NCI-H146 treated with DMSO at 0.1 percent for 48 hours (cell line): ENCODE measurements around the gene RSPH4A.
A peak's percentile ranks its signal among the peaks of the same experiment; 100 is the strongest.
"Not testable (repeated sequence)": the region's sequence is repeated elsewhere in the genome, so short reads cannot be mapped to it uniquely, and the experiment has no call there.

Experiments used
- DNase-seq: peaks from one replicate; lab custom pipeline; 2025; ENCODE audit not compliant: unreplicated experiment; lab: John Stamatoyannopoulos, UW

Gene RSPH4A

DNA sequence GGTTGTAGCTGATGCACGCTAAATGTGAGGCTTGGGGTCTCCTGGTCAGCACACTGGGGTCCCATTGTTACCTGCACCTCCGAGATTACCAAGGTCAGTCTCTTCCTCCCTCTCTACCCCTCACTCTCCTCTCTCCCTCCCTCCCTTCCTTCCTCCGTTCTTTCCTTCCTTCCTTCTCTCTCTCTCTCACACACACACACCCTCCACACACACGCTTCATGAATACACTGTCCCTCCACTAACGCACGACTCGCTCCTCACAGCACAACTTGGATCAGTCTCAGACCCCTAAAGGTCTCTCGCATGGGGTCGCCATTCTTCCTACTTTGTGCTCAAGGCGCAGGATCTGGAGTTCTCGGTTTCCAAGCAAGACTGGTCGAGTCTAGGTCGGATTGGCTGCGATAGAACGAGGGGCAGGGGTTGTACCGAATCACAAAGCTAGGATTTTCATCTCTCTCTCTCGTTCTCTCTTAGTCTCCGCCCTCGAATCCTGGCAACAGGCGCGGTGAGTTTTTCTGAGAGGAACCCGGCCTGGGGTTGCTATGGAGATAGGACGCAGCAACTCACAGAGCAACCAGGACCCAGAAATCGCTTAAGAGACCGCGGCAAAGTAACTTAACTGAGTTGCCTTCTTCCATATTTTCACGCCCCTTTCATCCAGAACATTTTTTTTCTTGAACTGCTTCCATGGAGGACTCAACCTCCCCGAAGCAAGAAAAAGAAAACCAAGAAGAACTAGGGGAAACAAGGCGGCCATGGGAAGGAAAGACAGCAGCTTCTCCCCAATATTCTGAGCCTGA, at the start of gene RSPH4A:
Gene RSPH4A (plus strand): TSS at position 543 of the 800 bp plus-strand sequence. CDS start 145 bp downstream, at position 688.
- peak; percentile 98 for DNase-seq

DNA sequence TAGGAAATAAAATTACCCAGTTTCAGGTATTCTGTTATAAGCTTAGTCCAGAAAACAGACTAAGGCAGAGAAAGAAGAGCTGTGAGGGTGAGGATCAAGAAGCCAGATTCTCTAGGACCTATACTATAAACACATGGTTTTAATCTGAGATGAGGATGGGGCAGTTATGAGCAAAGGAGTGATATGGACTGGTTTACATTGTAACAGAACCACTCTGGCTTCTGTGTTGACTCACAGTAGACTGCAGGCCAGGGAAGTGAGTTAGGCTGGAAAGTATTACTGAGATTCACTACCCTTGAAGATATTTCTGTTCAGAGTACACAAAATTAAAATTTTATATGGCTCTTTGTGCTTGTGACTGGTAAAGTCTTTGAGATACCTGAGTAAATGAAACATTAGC, 48.2 kb upstream of the RSPH4A start:
- DNase-seq: no peak

DNA sequence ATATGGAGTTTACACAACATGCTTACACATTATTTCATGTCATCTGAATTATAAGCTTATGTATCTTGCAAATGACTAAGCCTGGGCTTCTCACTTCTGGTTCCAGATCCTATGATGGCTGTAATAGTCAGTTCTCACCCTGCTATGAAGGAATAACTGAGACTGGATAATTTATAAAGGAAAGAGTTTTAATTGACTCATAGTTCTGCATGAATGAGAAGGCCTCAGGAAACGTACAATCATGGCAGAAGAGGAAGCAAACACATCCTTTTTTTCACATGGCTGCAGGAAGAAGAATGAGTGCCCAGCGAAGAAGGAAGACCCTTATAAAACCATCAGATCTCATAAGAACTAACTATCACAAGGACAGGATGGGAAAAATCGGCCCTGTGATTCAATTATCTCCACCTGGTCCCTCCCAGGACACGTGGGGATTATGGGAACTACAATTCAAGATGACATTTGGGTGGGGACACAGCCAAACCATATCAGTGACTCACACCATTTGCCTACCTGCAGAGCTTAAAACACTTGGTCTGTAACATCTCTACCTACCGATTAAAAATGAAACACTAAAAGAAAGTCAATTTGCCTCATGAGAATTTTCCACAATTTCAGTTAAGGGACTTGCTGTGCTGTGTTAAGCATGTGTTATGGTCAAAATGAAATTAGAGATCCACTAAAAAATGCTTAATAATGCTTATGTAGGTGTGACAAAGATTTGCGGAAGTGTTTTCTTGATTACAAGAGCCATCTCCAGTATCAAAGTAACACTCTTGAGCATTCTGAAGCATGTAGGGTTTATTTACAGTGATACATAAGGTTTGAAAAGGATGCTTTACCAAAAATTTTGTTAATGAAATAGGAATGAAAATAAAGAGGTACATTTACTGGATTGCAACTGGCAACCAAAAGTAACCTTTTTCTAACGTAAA, 47.2 kb upstream of the RSPH4A start:
- DNase-seq: no peak

DNA sequence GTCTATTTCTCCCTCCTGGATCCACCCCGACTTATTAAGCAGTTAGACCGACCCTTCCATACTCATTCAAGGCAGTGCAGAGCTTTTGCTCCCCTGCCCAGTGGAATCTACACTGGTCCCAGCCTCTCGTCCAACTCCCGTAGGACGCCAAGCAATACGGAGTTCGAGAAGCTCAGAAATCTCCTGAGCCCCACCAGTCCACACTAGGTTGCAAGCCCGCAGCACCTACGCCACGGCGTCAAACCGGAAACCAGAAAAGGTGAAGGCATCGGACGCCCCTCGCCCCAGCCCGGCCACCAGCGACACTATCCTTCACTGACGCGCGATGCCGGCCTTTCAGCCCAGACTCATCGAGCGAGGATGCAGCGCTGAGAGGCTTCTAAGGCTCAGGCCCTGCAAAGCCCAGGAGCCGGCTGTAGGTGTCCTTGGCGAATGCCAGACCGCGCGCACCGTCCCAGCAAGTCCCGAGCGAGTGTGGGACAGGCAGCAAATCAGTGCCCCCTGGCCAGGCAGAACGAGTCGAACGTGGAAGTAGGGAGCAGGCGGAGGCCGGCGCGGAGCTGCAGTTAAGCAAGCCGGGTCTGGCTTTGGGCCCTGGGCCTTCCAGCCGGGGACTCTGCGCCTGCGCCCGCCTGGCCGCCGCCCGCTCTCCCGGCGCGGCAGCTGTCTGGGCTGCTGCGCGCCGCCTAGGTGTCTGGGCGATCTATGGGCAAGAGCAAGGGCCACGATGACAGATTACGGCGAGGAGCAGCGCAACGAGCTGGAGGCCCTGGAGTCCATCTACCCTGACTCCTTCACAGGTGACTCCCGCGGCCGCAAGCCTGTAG, 45.2 kb upstream of the RSPH4A start, which contains the start of gene RWDD1:
Gene RWDD1 (plus strand): TSS at position 649 of the 827 bp plus-strand sequence. CDS start 79 bp downstream, at position 728.
- peak; percentile 95 for DNase-seq

DNA sequence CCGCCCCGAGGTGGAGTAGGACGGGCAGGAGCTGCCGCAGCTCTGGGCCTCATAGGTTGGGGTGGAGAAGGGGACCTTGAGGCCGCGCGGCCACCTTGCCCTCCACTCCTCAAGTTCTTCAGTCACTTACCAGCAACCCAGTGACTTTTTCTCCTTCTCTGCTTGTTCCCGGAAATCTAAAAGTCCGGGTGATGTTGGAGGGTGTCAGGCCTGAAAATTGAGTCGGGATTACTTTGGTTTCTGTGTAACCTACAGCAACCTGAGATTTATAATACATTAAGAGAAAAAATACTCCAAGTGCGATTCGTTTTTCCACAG, 44.6 kb upstream of the RSPH4A start:
- DNase-seq: no peak

DNA sequence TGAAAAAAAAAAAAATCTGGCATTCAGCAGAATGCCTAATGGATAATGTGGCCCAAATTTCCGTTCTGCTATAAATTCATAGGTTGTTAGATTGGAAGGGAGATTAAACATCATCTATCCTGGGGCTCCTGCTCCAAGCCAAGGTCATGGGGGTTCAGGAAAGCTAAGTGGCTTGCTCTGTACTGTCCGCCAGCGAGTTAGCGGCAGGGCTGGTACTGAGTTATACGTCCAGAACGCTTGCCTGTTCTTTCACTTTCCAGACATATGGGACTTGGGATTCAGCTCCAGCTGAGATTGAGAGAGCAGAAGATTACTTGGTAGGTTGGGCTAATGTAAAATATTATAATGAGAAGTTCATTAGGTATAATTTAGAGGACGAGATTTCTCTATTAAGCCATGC, 44.1 kb upstream of the RSPH4A start:
- peak; percentile 31 for DNase-seq

DNA sequence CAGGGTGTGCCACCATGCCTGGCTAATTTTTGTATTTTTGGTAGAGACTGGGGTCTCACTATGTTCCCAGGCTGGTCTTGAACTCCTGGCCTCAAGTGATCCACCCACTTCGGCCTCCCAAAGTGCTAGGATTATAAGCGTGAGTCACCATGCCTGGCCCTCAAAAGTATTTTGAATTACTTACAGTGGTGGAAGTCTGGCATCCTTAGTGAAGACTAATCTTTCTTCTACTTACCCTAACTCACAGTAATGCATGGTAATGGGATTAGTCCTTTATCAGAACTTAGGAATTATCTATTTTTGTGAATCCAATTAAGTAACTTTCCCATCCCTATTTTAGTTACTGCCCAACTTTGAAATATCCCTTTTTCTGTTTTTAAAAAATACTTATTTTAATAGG, 41.1 kb upstream of the RSPH4A start:
- no peak for DNase-seq

DNA sequence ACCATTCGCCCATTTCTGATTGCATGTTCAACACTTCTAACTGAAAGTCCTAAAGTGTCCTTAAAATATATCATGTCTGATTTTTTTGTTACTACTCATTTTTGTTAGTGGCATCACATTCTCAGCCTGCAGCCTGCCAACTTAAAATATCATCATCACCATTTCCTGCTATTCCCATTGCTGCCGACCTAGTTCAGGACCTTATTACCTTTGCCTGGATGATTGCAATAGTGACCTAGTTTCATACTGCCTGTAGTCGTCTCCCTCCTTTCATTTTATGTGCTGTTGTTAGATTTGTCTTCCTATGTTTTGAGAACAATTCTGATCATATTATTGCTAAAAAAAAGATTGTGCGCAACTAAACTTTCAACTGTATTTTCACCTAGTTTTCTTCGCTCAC, 38.8 kb upstream of the RSPH4A start:
- no peak for DNase-seq

DNA sequence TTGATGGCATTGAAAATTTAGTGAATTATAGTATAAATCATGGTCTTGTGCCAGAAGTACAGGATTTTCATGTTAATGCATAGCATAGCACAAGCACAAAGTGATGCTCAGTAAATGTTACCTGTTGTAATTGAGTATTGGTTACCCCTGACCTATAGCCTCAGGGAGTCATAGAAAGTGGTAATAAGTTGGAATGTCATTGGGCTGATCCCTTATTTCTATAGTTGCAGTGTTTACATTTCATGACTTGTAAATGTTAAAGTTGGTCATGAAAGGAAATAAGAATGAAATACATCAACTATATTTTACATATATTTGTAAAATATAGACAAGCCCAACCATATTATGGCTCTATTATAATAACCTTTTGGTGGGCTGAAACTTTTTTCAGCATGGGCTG, 37.9 kb upstream of the RSPH4A start:
- DNase-seq: no peak

DNA sequence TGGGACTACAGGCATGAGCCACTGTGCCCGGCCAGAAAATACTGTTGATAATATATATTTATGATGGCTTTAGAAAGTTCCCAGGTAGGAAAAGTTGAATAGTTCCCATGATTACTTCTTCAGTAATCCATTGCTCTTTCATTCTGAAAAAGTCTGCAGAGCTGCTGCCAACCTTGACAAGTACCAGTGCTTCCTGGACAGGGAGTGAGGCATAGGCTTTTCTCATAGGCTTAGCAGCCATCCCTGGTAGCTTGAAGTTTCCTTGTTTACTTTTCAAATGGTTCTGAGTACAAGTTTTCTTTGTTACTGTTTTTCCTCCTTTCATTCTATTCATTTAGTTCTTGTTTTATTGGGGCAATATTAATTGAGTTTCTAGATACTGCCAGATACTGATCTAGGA, 37.1 kb upstream of the RSPH4A start:
- no peak for DNase-seq

DNA sequence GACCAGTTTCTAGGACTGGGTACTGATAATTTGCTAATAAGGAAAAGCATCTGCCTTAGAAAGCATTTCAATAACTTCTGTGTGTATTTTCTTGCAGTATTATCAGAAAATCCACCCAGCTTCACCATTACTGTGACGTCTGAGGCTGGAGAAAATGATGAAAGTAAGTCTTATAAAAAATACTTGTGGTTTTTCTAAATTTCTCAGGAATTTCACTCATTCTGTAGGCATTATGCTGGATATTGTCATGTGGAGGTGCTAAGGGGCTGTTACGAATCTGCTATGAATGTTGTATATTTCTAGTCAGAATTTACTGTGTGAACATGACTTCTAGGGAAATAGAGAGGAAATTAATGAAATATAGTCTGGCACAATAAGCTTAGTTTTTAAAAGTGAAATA, 36.1 kb upstream of the RSPH4A start:
- no peak for DNase-seq

DNA sequence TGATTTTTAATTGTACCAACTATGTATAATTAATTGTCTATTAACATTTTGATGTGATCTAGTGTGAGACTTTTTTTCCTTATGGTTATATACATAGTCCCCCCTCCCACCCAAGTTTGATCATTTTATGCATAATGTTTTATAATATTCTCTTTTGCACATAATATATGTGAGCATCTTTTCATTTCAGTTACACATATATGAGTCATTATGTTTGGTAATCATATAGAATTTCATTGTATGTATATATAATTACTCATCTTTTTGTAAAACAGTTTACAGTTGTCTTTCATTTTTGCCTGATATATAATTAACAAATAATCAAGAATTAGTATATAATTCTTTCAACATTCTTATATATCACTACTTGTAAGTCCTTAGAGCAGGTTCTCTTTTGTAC, 30.0 kb upstream of the RSPH4A start:
- DNase-seq: no peak

DNA sequence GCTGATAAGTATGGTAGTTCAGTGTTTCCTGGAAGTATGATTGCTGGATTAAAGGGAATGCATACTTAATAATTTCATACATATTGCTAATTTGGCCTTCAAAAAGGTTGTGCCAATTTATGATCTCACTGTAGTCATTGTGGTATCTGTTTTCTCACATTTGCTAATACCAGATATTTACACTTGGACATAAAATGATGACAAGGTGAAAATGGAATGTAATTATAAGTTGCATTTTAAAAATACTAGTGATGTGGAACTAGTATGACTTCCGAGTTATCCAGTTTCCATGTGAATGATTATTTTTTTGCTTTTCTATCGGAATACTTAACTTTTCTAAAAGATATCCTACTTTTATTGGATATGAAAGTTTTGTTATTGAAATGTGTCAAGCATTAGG, 29.5 kb upstream of the RSPH4A start:
- DNase-seq: no peak

DNA sequence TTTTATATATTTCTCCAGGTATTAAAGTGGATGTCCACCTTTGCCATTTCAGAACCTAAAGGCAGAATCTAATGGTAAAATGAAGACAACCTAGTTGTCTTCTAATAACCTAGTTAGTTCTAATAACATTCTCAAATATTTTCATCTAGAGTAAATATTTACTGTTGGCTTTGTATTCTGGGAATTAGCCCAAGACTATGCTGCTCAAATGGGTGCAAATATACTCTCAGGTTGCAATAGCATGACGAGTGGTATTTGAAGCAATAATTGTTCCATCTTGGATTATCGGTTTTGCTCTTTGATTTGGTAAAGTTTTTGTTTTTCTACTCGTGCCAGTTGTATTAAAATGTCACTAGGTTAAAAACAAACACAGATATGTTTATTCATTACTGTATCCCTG, 21.0 kb upstream of the RSPH4A start:
- no peak for DNase-seq

DNA sequence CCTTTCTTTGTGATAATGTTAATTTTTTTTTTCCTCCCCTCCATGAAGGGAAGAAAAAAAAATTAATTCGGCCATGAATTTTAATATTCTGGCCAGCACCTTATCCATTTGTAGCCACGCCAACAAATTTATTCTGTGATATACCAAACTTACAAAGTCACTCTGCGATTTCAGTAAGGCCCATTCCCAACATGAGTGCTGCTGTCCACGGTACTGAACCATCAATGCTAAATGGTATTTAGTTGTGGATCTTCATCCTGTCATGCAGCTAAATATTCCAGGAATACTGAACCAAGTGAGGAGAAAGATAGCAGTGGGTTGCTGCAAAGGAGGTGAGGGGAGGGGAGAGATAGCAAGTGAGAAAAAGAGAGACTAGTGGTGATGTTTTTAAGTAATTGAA, 19.5 kb upstream of the RSPH4A start:
- DNase-seq: no peak

DNA sequence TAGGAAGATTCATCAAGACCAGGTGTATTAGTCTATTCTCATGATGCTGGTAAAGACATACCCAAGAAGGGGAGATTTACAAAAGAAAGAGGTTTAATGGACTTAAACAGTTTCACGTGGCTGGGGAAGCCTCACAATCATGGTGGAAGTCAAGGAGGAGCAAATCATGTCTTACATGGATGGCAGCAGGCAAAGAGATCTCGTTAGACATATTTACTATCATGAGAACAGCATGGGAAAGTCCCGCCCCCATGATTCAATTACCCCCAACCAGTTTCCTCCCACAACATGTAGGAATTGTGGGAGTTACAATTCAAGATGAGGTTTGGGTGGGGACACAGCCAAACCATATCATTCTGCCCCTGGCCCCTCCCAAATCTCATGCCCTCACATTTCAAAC, 12.4 kb upstream of the RSPH4A start:
- not testable (repeated sequence) for DNase-seq

DNA sequence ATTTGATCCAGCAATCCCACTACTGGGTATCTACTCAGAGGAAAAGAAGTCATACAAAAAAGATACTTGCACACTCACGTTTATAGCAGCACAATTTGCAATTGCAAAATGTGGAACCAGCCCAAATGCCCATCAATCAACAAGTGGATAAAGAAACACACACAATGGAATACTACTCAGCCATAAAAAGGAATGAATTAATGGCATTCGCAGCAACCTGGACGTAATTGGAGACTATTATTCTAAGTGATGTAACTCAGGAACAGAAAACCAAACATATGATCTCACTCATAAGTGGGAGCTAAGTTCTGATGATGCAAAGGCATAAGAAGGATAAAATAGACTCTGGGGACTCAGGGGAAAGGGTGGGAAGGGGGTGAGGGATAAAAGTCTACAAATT, 11.4 kb upstream of the RSPH4A start:
- not testable (repeated sequence) for DNase-seq

DNA sequence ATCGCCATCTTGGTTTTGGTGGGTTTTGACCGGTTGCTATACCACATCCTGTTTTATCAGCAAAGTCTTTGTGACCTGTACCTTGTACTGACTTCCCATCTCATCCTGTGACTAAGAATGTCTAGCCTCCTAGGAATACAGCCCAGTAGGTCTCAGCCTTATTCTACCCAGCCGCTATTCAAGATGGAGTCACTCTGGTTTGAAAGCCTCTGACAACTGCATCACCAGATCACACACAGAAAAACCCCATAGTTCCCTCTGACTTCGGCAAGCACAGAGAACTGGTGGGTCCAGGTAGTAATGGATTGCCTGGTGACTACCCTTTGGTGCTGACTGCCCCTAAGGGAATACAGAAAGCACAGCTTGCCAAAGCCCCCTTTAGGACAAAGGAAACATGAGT, 10.3 kb upstream of the RSPH4A start:
- no peak for DNase-seq

DNA sequence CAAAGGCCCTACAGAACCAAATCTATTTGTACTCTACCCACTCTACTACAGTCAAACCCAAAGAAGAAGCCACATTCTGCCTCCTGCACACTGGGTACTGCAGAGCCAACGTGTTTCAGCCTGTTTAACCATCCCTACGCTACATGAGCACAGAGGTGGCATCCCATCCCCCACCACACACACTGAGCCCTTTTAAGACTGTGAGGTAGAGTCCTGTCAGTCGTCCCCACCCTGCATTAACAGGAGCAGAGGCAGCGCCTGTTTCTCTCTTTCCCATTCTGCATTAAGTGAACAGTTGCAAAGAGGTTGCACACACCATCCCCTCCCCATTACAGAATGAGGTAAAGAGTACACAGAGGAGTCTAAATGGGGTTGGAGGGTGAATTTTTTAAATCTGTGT, 5.2 kb upstream of the RSPH4A start:
- DNase-seq: no peak

DNA sequence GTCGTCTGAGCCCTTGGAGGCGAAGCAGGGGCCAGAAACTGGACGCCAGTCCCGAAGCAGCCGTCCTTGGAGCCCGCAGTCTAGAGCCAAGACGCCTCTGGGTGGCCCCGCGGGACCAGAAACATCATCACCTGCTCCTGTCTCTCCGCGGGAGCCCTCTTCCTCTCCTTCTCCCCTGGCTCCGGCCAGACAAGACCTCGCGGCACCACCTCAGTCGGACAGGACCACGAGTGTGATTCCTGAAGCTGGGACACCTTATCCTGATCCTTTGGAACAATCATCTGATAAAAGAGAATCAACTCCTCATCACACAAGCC, 416 bp downstream of the RSPH4A start:
- DNase-seq: peak; percentile 28

DNA sequence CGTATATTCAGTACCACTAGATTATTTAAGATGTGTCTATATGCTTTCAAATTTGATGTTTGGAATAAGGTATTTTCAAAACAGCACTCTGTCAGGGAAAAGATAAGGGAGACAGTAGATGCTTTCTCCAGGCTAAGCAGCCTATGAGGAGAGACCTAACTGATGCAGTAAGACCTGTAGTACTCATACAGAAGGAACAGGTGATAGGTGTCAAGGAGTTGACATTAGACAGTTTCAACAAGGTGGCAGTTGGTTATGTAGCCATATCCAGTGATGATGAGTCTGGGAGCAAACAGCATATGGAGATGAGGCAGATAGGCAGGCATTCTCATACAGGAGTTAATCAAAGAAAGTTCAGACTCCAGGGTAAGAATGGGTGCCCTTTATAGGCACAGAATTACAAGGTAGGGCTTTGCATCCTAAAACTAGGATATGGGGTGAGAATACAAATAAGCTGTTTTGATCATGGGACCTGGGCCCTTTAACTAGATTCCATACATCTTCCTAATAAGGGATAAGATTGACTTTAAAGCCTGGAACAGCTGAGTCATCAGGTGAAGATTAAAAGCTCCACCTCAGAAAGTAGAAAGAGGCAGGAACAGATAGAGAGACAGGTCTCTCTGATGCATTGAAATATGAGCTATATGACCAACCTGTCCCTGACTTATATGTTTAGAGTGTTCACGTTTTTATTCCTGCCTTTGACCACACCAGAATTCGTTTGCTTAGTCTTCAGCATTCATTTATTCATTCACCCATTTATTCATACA, 7.9 kb downstream of the RSPH4A start:
- DNase-seq: no peak
